Umbilical cord (tissue), 2 donors: Measurements from ENCODE around the gene LMOD1. TPM values are rescaled to one million over a fixed set of nuclear protein-coding genes. Genes with fewer than 3 reads are reported as not detected.
A peak's percentile ranks its signal among the peaks of the same experiment; 100 is the strongest.

Source experiments
- DNase-seq: peaks from one replicate; pipeline ENCODE4 v3.0.0-alpha.2; 2015; ENCODE audit warnings: low spot score
- total RNA-seq: library from RNA; depleted of rRNA; stranded (reverse); fragments of >200 nt; gene quantifications from one replicate; pipeline ENCODE4 v1.2.3, GENCODE V29; 2014; ENCODE audit warnings: low replicate concordance; ENCODE audit not compliant: insufficient read depth

The LMOD1 gene
- total RNA-seq, 1 donor from 2014 or later, result 213 TPM

DNA sequence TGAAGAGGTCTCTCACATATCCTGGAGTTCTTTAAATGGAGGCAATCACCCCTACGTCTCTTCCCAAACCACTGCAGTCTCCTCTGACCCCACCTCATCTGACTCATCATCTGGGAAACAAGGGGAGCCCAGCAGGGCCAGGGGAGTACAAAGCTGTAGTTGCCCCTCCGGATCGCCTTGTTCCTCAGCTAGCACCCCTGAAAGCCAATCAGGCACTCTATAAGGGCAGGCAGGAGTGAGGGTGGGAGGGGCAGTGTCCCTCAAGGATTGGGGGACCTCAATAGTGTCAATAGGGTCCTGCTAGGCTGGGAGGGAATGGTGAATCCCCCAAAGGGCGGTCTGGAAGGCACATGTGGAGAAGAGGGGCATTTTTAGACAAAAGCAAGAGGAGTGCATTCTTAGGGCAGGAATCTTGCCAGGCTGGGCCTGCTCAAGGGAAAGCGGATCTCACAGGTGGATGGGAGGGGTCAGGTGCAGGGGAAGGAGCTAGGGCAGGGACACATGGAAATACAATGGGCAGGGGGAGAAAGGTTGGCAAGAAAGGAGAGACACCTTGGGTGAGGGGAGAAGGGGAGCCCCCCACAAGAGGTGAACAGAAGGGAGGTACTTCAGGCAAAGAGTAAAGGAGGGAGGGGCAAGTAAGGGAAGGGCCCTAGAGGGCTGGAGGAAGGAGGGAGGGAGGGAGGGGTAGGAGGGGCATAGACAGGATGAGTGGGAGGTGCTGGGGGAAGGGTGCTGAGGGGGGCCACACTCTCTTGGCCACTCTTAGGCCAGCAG is 51.8 kb downstream of the LMOD1 start:
- no peak for DNase-seq

DNA sequence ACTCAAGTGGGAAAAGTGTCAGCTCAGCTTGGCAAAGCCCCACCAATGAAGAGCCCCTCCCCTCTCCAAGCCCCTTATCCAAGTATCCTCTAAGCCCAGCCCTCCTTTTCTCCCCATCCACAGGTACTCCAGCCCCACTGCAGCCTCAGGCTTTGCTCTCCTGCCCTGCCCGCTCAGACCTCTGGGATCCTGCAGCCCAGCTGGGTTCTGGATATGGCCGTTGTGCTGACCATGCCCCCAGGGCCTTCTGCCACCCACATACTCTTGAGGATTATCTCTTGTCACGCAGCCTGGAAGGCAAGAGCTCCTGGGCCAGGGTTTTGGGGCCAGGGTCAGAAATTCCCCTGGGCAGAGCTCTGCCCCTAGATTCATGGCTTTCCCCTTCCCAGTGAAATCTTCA is 52.9 kb downstream of the LMOD1 start:
- DNase-seq, result no peak

DNA sequence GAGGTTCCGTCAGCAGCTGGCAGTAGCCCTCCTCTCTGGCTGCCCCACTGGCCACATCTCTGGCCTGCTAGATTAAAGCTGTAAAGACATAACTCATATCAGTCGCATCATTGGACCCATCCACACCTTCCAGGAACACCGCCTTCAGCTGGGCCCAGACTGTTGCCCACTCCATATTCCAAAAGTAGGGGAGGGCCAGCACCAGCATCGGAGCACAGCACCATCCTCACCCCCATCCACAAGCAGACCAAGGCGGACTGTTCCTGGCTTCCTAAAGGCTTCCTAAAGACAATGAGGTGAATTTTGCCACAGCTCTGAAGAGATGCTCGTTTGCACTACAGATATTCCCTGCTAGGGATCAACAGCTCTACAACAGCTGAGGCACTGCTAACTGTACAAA is 54.1 kb downstream of the LMOD1 start:
- DNase-seq, result no peak

DNA sequence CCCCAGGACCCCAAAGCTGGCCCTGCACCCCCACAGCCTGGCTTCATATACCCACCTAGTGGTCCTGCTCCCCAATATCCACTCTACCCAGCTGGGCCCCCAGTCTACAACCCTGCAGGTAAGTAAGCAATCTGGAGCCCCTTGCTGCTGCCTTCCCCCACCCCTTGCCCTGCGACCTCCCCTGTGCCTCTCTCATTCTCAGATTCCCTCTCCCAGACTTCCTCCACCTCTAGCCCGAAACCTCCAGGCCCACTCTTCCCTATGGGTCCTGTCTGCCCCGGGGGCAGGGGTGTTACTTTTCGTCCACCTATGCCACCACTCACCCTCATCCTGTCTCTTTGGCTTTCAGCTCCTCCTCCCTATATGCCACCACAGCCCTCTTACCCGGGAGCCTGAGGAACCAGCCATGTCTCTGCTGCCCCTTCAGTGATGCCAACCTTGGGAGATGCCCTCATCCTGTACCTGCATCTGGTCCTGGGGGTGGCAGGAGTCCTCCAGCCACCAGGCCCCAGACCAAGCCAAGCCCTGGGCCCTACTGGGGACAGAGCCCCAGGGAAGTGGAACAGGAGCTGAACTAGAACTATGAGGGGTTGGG is 54.8 kb downstream of the LMOD1 start:
- DNase-seq, result no peak

DNA sequence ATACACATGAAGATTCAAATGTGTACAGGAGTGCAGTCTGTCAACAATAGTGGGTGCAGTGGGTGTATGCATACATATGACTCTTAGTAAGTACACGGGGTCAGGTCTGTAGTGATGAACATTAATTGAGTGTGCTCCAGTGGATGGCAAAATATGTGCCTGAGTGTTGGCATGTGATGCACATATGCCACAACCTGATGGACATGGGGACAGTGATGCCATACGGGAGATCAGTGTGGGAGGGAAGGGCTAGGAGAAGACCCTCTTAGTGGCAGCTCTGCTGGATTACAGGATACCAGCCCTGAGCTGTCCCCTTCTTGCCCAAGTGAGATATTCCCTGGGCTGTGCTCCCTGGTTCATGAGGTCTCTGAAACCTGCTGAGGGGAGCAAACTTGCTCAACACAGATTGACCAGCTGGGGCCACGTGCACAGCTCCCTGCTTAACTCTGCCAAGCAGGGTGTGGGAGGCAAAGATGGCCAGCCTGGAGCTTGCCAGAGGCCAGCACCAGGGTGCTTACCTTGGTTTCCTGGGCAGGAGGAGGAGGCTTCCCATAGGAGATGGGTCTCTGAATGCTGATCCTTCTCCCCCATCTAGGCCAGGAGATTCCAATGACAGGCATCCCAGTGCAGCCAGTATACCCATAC is 55.4 kb downstream of the LMOD1 start:
- no peak for DNase-seq

GRCh38 chr1:201890223-201890622 is 56.1 kb downstream of the LMOD1 start:
- no peak for DNase-seq

DNA sequence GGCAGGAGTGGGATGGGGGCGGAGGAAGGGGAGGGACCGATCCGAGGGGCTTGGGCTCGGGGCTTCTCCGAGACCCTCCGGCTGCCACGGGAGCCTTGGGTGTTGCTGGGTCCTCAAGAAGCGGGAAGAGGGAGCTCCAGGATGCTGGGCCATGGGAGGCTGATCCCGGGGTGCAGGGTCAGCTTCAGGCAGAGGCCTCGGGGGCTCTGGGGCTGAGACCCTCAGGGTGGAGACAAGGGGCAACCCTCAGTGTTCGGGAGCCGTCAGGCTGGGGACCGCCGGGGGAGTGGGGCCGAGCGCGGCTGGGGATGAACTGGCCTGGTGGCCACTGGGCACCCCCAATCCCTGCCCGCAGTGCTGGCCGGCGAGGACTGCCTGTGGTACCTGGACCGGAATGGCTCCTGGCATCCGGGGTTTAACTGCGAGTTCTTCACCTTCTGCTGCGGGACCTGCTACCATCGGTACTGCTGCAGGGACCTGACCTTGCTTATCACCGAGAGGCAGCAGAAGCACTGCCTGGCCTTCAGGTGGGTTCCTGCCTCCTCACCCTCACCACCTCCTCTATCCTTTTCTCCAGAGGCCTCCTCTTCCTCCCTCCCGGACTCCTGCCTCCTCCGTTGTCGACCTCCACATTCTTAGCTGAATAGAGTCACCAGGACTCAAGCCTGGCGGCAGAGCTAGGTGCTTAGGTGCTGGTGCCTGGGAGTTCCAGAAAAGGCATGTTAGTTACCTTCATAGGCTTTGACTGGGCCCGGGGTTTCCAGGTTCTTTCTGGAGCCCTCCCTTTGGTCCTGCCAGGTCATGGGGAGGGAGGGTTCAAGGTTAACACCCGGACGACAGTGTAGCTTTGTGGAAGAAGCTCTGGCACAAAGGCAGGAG is 57.0 kb downstream of the LMOD1 start:
- no peak for DNase-seq

DNA sequence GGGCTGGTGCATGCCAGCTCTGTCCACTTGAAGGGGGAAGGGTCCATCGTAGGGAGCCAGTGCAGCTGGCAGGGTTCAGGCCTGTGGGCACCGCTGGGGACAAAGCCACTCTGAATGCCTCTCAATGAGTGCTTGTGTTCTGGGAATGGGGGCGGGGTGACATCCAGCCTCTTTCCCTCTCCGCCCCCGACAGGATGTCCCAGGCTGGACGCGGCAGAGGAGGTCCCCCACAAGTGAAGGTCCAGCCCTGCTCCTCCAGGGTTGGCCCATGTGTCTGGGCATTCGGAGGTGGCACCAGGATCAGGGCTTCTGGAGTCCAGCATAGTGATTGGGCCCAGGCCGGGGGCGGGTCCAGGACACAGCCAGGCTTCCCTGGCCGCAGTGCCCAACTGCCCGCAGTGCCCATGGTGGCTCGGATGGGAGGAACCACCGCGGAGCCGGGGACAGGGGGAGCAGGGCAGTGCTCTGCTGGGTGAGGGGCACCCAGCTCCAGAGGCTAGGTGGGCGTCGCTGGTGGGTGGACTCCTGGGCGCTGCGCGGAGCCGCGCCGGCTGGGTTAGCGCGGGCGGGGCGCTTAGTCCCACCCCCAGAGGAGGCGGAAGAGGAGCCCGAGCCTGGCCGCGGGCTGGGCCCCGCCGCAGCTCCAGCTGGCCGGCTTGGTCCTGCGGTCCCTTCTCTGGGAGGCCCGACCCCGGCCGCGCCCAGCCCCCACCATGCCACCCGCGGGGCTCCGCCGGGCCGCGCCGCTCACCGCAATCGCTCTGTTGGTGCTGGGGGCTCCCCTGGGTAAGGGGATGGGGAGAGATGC is 57.9 kb downstream of the LMOD1 start, which contains the start of gene SHISA4:
TSS of gene SHISA4 (plus strand) at position 617 of the 808 bp plus-strand sequence. CDS start at position 714, 97 bp downstream.
- DNase-seq, result peak; percentile 77

GRCh38 chr1:201887116-201887866 is 59.1 kb downstream of the LMOD1 start:
- no peak for DNase-seq

DNA sequence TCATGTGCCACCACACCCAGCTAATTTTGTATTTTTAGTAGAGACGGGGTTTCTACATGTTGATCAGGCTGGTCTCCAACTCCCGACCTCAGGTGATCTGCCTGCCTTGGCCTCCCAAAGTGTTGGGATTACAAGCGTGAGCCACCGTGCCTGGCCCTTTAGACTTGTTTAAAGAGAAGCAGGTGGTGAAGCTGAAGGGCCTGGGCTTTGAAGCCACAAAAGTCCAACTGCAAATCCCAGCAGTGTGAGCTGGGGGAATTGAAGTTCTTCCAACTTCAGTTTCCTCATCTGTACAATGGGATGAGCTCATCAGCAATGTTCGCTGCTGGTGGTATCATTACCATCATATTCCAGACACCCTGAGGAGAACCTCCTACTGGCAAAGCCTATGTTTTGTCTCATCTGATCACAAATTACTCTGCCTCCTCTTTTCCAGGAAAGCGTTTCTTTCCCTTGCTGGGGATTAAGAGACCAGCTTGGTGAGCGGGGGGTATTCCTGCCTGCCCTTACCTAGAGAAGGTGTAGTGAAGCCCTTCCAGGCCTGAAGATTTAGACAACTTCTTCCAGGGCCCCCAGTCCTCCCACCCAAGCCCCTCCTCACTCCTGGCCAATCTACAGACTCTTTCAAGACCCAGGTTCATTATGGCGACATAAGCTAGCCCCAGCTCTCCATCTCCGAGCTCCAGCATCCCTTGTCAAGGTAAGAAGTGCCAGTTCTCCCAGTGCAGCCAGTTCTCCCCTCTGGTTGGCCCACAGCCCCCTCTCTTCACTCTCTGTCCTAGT is 60.1 kb downstream of the LMOD1 start:
- DNase-seq, result no peak

DNA sequence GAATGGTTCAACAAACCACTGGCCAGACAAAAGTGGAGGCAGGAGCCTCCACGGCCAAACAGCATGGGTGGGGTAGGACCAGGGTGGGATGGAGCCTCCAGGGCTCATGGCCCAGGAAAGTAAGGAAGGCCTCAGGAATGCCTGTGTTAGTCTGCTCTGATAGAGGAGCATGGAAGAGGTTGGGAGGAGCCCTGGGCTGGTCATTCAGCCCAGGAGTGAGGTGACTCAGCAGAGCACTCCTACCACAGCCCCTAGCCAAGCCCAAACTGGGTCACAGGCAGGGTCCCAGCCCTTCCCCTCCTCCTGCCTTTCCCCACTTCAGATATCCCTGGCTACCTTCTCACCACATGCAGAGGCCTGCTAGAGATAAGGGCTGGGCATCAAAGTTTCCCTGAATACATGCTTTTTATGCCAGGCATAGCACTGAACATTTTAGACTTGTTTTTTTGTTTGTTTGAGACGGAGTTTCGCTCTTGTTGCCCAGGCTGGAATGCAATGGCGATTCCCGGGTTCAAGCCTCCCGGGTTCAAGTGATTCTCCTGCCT is 60.7 kb downstream of the LMOD1 start:
- no peak for DNase-seq

DNA sequence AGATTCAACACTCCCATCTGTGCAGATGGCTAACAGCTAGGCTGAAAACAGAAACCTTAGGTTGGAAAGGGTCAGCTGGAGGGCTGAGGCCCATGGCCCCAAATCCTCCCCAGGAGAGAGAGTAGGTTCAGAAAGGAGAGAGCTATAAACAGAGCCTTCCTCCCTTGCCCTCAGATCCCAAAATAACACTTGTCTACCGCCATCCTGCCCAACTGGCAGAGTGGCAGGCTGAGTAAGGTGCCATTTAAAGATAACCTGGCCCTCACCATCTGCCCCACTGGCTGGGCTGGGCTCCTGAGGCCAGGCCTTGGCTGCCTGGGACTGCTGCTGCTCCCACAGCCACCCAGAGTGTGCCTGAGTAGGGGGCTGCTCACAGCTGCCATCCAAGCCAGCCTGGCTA is 61.9 kb downstream of the LMOD1 start:
- DNase-seq, result no peak

GRCh38 chr1:201883786-201884185 is 62.6 kb downstream of the LMOD1 start:
- DNase-seq, result no peak

DNA sequence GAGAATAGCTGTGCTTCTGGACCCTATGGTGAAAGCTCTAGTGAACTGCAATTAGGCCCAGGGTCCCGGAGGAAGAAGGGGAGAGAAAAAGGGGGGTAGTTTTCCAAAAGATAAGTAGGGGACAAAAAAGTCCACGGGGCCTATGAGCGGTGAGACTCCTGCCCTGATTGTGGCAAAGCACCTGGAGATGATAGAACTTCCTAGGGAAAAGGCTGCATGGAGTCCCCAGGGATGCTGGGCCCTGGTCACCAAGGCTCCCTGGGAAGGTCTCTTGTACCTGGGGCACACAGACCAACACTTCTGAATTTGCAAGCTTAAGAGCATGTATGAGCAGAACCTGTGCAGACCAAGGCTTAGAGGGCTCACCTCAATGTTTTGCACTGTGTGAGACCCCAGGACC is 63.1 kb downstream of the LMOD1 start:
- no peak for DNase-seq

DNA sequence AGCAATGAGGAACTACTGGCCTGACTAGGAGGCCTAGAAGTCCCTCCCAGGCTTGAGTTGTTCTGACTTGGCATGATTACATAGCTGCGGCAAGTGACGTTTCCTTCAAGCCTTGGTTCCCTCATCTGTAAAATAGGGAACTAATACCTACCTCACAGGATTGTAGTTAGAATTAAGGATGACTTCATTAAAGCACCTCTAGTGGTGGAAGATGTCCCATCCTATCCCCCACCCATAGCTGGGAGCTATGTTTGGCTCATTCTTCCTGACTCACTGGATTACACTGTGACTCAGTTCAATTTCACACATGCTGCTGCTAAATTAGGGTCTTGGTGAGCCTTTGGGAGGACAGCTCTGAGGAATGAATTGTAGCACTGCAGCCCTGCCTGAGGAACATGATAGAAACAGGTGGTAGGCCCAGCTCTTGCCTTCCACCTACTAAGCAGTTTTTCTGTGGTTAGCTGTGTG is 63.6 kb downstream of the LMOD1 start:
- no peak for DNase-seq

DNA sequence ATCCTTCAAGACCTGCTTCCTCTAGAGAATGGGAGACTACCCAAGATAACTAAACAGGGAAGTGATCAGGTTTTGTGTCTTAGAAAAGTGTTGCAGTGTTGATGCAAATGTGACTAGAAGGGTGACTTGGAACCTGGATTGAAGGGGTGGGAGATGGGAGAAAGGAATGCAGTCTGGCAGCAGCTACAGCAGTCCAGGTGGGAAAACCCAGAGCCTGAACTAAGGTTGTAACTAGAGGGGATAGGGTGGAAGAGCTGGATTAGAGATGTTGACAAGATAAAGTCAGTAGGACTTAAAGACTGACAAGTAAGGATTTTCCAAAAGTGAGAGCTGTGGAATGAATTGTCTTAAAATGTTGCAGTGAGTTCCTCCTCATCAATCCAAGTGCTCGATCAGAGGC is 64.7 kb downstream of the LMOD1 start:
- DNase-seq, result no peak

DNA sequence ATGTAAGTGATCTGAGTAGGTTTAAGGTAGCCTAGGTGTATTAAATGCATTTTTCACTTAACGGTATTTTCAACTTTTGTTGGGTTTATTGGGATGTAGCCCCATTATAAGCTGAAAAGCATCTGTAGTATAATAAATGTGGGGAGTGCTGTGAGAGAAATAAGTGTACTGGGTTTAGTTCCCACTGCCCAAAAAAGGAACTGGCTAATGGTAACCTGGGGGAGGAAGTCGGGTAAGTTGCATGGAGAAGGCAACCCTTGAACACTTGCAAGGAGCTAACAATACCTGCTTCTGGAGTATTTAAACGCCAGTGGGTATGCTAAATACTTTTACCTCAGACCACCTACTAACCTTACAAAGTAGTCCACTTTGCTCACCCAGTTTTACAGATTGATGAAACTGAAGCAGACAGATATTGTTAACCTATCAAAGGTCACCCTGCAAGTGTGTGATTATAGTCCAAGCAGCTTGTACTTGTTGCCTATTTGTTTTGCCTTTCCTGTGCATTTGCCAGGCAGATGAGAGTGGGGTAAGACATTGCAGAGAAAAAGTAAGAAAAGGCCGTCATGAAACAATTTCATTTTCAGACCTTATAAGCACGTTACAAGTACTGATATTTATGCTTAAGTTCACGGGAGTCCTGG is 65.3 kb downstream of the LMOD1 start:
- no peak for DNase-seq

- peak; percentile 65 for DNase-seq
Measured at GRCh38 chr1:201877877-201878401, 68.4 kb downstream of the LMOD1 start.
